Bronchial epithelial cell (primary cell): ENCODE measurements around the gene KHDC4. TPM values are rescaled to one million over a fixed set of nuclear protein-coding genes. Genes with fewer than 3 reads are reported as not detected.
A peak's percentile ranks its signal among the peaks of the same experiment; 100 is the strongest.

ENCODE experiments used
- DNase-seq: peaks from one replicate; pipeline ENCODE4 v3.0.0-alpha.2; 2010; ENCODE audit warnings: low read depth
- FAIRE-seq: peaks from 2 replicates; lab custom pipeline; 2011; peaks lifted over from hg19 to GRCh38; lab: Jason Lieb, UNC
- H3K27me3 ChIP-seq: 2 replicates; pipeline ENCODE4 v1.5.1; 2011; ENCODE audit warnings: low read length; ENCODE audit not compliant: control insufficient read depth, insufficient read depth
- H3K36me3 ChIP-seq: 2 replicates; pipeline ENCODE4 v1.5.1; 2011; ENCODE audit warnings: low read length; ENCODE audit not compliant: control insufficient read depth, insufficient read depth
- H3K4me3 ChIP-seq: 2 replicates; pipeline ENCODE4 v1.5.1; 2011; ENCODE audit warnings: mild to moderate bottlenecking, low read depth, low read length, control low read depth
- total RNA-seq: library from RNA; depleted of rRNA; stranded (reverse); fragments of >200 nt; gene quantifications from 2 replicates; pipeline ENCODE4 v1.2.1, GENCODE V29; 2014
- TF ChIP-seq, protein P1 (sequence below): IDR thresholded peaks from 2 replicates; pipeline ENCODE4 v1.5.1; 2011; ENCODE audit warnings: mild to moderate bottlenecking, moderate library complexity, low read length, control low read depth, inconsistent platforms; ENCODE audit not compliant: insufficient read depth, severe bottlenecking

KHDC4 gene
- total RNA-seq, 1 donor from 2014 or later = 20.3 TPM

DNA sequence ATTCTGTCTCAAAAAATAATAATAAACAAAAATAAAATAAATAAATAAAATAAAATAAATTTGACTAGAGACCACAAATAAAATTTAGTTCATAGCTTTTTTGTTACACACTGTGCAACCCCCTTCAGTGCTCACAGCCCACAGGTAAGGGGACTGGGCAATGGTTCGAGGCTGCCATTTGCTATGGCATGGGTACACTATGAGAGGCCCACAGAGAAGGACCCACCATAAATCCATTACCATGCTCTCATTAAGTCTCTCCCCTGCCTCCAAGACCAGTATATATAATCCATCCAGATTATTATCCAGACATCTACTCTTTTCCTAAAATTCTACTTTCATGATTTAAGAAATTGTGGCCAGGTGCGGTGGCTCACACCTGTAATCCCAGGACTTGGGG is 14.4 kb downstream of the KHDC4 start:
- FAIRE-seq = no peak
- H3K36me3 ChIP-seq = peaks cover 28% of the 10 kb centered on the region
- TF ChIP-seq, protein P1, sequence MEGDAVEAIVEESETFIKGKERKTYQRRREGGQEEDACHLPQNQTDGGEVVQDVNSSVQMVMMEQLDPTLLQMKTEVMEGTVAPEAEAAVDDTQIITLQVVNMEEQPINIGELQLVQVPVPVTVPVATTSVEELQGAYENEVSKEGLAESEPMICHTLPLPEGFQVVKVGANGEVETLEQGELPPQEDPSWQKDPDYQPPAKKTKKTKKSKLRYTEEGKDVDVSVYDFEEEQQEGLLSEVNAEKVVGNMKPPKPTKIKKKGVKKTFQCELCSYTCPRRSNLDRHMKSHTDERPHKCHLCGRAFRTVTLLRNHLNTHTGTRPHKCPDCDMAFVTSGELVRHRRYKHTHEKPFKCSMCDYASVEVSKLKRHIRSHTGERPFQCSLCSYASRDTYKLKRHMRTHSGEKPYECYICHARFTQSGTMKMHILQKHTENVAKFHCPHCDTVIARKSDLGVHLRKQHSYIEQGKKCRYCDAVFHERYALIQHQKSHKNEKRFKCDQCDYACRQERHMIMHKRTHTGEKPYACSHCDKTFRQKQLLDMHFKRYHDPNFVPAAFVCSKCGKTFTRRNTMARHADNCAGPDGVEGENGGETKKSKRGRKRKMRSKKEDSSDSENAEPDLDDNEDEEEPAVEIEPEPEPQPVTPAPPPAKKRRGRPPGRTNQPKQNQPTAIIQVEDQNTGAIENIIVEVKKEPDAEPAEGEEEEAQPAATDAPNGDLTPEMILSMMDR = no peak
- no peak for DNase-seq
- no peaks in the 10 kb centered on the region for H3K27me3 ChIP-seq
- H3K4me3 ChIP-seq = no peak overlapping the region

DNA sequence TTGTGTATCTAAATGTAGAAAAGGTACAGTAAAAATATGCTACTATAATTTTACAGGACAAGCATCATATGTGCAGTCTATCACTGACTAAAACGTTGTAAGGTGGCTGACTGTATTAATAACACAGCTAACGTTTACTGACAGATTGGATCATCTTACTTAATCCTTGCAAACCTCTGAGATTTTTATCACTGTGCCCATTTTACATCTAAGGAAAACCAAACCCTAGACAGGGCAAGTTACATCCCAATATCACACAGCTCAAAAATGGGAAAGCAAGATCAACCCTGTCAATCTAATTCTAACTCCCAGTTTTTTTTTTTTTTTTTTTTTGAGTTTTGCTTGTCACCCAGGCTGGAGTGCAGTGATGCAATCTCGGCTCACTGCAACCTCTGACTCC is 15.6 kb downstream of the KHDC4 start:
- Histone ChIP-seq H3K36me3 (peaks cover 29% of the 10 kb centered on the region), H3K27me3 (no peaks in the 10 kb centered on the region), H3K4me3 (no peak overlapping the region)
- TF ChIP-seq, protein P1 = no peak
- no peak for FAIRE-seq
- DNase-seq = no peak

DNA sequence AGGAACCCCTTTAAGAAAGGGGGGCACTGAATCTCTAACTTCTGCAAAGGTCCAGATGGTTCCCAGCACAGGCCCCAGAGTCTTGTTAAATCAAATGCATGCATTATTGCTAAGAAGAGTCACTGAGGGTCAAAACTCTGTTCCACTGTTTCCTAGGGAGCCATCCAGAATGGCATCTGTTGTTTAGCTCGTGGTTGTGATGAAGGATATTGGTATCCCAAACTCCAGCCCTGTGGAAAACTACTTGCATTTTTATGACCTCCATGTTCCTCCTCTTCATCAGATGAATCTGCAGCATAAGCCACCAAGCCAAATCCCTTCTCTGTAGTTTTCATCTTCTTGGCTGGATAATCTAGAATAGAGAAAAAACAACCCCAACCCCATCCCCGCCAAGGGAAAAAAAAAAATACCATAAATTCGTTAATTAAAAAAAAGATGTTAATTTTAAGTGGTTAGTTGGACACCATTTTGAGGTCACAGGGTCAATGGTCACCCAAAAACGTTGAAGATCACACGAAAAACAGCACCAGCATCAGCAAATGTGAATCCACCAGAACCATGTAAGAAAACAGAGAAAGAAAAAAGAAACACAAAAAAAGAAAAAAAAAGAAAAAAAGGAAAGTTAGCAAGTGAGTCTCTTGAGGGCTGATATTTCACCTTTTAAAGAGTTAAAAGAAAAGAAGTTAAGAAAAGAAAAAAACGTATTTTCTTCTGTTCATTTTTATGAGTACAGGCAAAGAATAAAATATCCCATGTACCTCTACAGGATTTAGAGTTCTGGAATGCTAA is 20.1 kb downstream of the KHDC4 start:
- peaks cover 18% of the 10 kb centered on the region for H3K36me3 ChIP-seq
- no peak for DNase-seq
- FAIRE-seq = no peak
- H3K4me3 ChIP-seq = no peak overlapping the region
- H3K27me3 ChIP-seq = no peaks in the 10 kb centered on the region
- TF ChIP-seq, protein P1 = no peak

- peak; percentile 17 for DNase-seq
- no peaks in the 10 kb centered on the region for H3K27me3 ChIP-seq
- peaks cover 13% of the 10 kb centered on the region for H3K36me3 ChIP-seq
- no peak overlapping the region for H3K4me3 ChIP-seq
- TF ChIP-seq, protein P1 = no peak
- no peak for FAIRE-seq
These were observed 22.1 kb downstream of the KHDC4 start for GRCh38 chr1:155912056-155912536.

GRCh38 chr1:155911156-155912055 is 22.8 kb downstream of the KHDC4 start, which contains the start of gene RIT1:
Gene RIT1, minus strand, starts transcription at chr1:155911349. Its CDS starts 588 bp downstream, at chr1:155910761.
- Histone ChIP-seq H3K27me3 (no peaks in the 10 kb centered on the region), H3K36me3 (peaks cover 14% of the 10 kb centered on the region), H3K4me3 (peak within 1 kb of the TSS; percentile 69)
- no peak for FAIRE-seq
- TF ChIP-seq, protein P1 = no peak
- peak; percentile 67 for DNase-seq
